Osteocyte (in vitro differentiated cells): Measurements from ENCODE around the gene TCERG1L. TPM values are rescaled to one million over a fixed set of nuclear protein-coding genes. Genes with fewer than 3 reads are reported as not detected.

Experiments used
- DNase-seq: peaks from one replicate; pipeline ENCODE4 v3.0.0; 2021; ENCODE audit warnings: mixed read lengths; ENCODE audit not compliant: unreplicated experiment; ENCODE audit errors: extremely low spot score
- H3K27ac Mint-ChIP-seq: one replicate; pipeline ENCODE4 v1.8.0; 2021; ENCODE audit warnings: mild to moderate bottlenecking, mixed read lengths; ENCODE audit not compliant: unreplicated experiment
- H3K27me3 Mint-ChIP-seq: one replicate; pipeline ENCODE4 v1.8.0; 2021; ENCODE audit warnings: mixed read lengths; ENCODE audit not compliant: unreplicated experiment
- H3K36me3 Mint-ChIP-seq: one replicate; pipeline ENCODE4 v1.8.0; 2021; ENCODE audit warnings: mixed read lengths; ENCODE audit not compliant: unreplicated experiment
- H3K4me1 Mint-ChIP-seq: one replicate; pipeline ENCODE4 v1.8.0; 2021; ENCODE audit warnings: mixed read lengths; ENCODE audit not compliant: unreplicated experiment
- H3K4me3 Mint-ChIP-seq: one replicate; pipeline ENCODE4 v1.8.0; 2021; ENCODE audit warnings: mild to moderate bottlenecking, moderate library complexity, mixed read lengths; ENCODE audit not compliant: unreplicated experiment
- H3K9me3 Mint-ChIP-seq: one replicate; pipeline ENCODE4 v1.8.0; 2021; ENCODE audit warnings: mixed read lengths; ENCODE audit not compliant: unreplicated experiment
- CTCF ChIP-seq: fragments of 200-600 bp; sonication (generic); IDR thresholded peaks from 2 replicates; pipeline ENCODE4 v1.5.0; 2021; ENCODE audit warnings: antibody characterized with exemption, mild to moderate bottlenecking, moderate library complexity
- total RNA-seq: library from RNA; stranded (reverse); gene quantifications from 2 replicates; pipeline ENCODE4 v1.2.1, GENCODE V29; 2021

The TCERG1L gene
- total RNA-seq, 1 donor from 2014 or later: not detected

GRCh38 chr10:131112691-131113090 is 198.8 kb downstream of the TCERG1L start:
- H3K27me3 Mint-ChIP-seq: no peaks in the 10 kb centered on the region
- H3K4me3 Mint-ChIP-seq: no peak overlapping the region
- H3K36me3 Mint-ChIP-seq: no peaks in the 10 kb centered on the region
- no peaks in the 10 kb centered on the region for H3K4me1 Mint-ChIP-seq
- H3K27ac Mint-ChIP-seq: no peak overlapping the region
- TF ChIP-seq CTCF: no peak
- DNase-seq: no peak
- peaks cover 6% of the 10 kb centered on the region for H3K9me3 Mint-ChIP-seq

GRCh38 chr10:131111471-131112080 is 199.9 kb downstream of the TCERG1L start:
- Mint-ChIP-seq H3K27ac (no peak overlapping the region), H3K9me3 (peaks cover 6% of the 10 kb centered on the region), H3K27me3 (no peaks in the 10 kb centered on the region), H3K4me1 (no peaks in the 10 kb centered on the region), H3K36me3 (no peaks in the 10 kb centered on the region), H3K4me3 (no peak overlapping the region)
- TF ChIP-seq CTCF: no peak
- DNase-seq: no peak

GRCh38 chr10:131111007-131111406 is 200.5 kb downstream of the TCERG1L start:
- H3K4me1 Mint-ChIP-seq: no peaks in the 10 kb centered on the region
- no peak overlapping the region for H3K4me3 Mint-ChIP-seq
- no peak for DNase-seq
- H3K27ac Mint-ChIP-seq: no peak overlapping the region
- H3K27me3 Mint-ChIP-seq: no peaks in the 10 kb centered on the region
- TF ChIP-seq CTCF: no peak
- H3K36me3 Mint-ChIP-seq: no peaks in the 10 kb centered on the region
- peaks cover 11% of the 10 kb centered on the region for H3K9me3 Mint-ChIP-seq

- Mint-ChIP-seq H3K9me3 (peaks cover 16% of the 10 kb centered on the region), H3K4me3 (no peak overlapping the region), H3K27ac (no peak overlapping the region), H3K36me3 (no peaks in the 10 kb centered on the region), H3K4me1 (no peaks in the 10 kb centered on the region), H3K27me3 (no peaks in the 10 kb centered on the region)
- no peak for TF ChIP-seq CTCF
- DNase-seq: no peak
Observed at GRCh38 chr10:131110241-131110783, 201.2 kb downstream of the TCERG1L start.

GRCh38 chr10:131109726-131110125 is 201.8 kb downstream of the TCERG1L start:
- H3K36me3 Mint-ChIP-seq: no peaks in the 10 kb centered on the region
- DNase-seq: no peak
- H3K27me3 Mint-ChIP-seq: no peaks in the 10 kb centered on the region
- H3K4me3 Mint-ChIP-seq: no peak overlapping the region
- TF ChIP-seq CTCF: no peak
- no peak overlapping the region for H3K27ac Mint-ChIP-seq
- peaks cover 21% of the 10 kb centered on the region for H3K9me3 Mint-ChIP-seq
- H3K4me1 Mint-ChIP-seq: no peaks in the 10 kb centered on the region
